GM19452 (cell line): ENCODE data around the gene NAA10.

ENCODE experiments used
- ATAC-seq: cut with Tn5 transposase; IDR thresholded peaks from one replicate; pipeline ENCODE4 v1.9.1; 2021; ENCODE audit not compliant: unreplicated experiment

The NAA10 gene

GRCh38 chrX:153885968-153886903 lies 48.6 kb downstream of the NAA10 start, which contains the start of gene L1CAM:
L1CAM (minus strand) TSS chrX:153886173; CDS start chrX:153875836, 10,337 bp downstream.
- no peak for ATAC-seq

GRCh38 chrX:153885208-153885787 lies 49.5 kb downstream of the NAA10 start:
- ATAC-seq, result no peak

DNA sequence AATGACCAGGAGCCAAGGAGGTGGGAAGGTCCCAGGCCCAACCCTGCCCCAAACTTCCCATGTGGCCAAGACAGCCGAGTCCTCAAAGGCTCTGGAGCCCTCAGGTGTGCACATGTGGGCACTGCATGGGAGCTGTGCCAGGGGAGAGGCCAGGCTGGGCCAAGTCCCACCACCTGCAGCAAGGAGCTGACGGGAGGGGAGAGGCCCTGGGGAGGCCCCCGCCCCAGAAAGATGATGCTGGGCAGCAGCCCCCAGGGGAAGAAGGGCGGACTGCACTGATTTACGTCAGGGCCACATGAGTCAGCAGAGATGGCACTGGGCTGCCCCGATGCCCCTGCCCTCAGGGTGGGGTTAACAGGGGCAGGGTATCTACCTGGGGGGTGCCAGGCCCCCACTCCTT lies 50.2 kb downstream of the NAA10 start:
- no peak for ATAC-seq

GRCh38 chrX:153884136-153884535 lies 50.7 kb downstream of the NAA10 start:
- ATAC-seq, result no peak

DNA sequence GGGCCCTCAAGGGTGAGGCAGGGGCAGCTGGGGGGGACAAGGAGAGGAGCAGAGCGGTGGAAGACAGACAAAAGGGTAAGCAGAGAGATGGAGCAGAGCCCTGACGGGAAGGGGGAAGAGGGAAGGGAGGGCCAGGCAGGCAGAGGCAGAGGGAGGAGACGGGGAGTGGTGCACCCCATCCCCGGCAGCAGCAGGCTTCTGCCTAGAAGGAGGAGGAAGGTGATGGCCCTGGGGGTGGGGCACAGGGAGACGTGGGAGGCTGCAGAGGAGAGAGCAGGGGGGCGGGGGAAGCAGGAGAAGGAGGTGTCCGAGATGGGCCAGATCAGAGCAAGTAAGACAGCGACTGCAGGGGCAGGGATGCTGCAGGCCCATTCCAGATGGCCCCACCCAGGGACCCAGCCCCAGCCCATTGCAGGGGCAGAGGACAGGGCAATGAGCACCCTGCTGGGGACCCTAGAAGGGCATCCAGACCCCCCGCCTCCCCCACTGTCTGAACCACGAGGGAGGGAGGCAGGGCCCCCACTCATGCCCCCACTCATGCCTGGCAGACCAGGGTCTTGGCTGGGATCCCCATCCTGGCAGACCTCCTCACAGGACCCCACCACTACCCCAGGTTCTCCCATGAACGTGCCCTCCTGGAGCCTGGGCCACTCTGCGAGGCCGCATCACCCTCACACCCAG lies 51.5 kb downstream of the NAA10 start:
- ATAC-seq, result no peak

GRCh38 chrX:153882557-153882956 lies 52.3 kb downstream of the NAA10 start:
- ATAC-seq, result no peak

GRCh38 chrX:153882086-153882498 lies 52.7 kb downstream of the NAA10 start:
- ATAC-seq, result no peak

GRCh38 chrX:153881281-153881680 lies 53.6 kb downstream of the NAA10 start:
- ATAC-seq, result no peak

GRCh38 chrX:153880440-153880815 lies 54.4 kb downstream of the NAA10 start:
- no peak for ATAC-seq

DNA sequence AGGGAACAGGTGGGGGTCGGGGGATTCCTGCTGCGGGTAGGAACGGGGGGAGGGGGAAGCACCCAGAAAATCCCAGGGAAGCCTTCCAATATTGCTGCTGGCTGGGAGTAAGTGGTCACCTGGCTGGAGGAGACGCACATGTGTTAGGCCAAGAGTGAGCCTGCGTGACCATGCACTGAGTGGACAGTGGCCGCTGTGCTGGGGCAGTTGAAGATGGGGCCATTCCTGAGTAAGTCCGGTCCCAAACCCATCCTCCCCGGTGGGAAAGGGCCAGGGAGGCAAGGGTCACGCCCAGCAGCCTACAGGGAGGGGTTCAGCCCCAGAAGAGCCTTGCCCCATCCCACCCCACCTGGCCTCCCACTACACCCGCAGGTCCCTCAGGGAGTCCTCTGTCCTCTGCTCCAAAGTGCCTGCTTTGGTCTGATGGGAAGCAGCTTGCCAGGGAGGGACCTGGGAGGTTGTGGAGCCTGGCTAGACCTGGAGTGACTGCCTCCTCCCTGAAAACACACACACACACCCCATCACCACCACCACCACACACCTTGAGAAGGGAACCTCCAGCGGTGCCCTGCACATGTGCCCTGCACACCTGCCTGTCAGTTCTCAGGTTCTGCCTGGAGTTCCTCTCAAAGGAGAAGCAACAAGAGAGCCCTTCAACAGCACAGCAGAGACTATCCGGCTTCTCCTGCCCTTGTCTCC lies 54.9 kb downstream of the NAA10 start:
- ATAC-seq, result no peak
